OCI-LY7 (cell line): ENCODE measurements around the gene FRMD7. TPM values are rescaled to one million over a fixed set of nuclear protein-coding genes. Genes with fewer than 3 reads are reported as not detected.

Experiments
- BruUV-seq: library from RNA; stranded (reverse); fragments of 400-500 nt; replicated peaks from 2 replicates; lab custom pipeline; 2021; lab: Mats Ljungman, UMichigan
- CTCF ChIA-PET: fragments of 300-600 bp; sonication (Branson Sonifier 250); formaldehyde crosslinking; loops from one replicate; lab custom pipeline; 2022; ENCODE audit warnings: antibody characterized with exemption; ENCODE audit not compliant: unreplicated experiment; lab: Charles Lee
- POLR2A ChIA-PET: fragments of 300-600 bp; sonication (Branson Sonifier 250); formaldehyde crosslinking; loops from one replicate; lab custom pipeline; 2022; ENCODE audit warnings: antibody characterized with exemption; lab: Charles Lee
- DNase-seq: peaks from one replicate; pipeline ENCODE4 v3.0.0-alpha.2; 2015; ENCODE audit warnings: low spot score
- H2AFZ ChIP-seq: fragments of 200-600 bp; sonication (generic), shearing (Covaris generic); 2 replicates; pipeline ENCODE4 v1.6.1; 2014; ENCODE audit warnings: mild to moderate bottlenecking, antibody characterized with exemption, low read length, moderate library complexity
- H3K27ac ChIP-seq: fragments of 200-600 bp; sonication (generic); 2 replicates; pipeline ENCODE4 v1.5.1; 2014; ENCODE audit warnings: mixed run types, low read depth, mild to moderate bottlenecking, moderate library complexity, low read length, inconsistent platforms; ENCODE audit not compliant: poor library complexity, severe bottlenecking
- H3K36me3 ChIP-seq: fragments of 200-600 bp; sonication (generic); 2 replicates; pipeline ENCODE4 v1.6.1; 2014; ENCODE audit warnings: mild to moderate bottlenecking, antibody characterized with exemption, low read length, moderate library complexity, mixed read lengths; ENCODE audit not compliant: insufficient read depth
- H3K4me1 ChIP-seq: fragments of 200-600 bp; sonication (generic); 2 replicates; pipeline ENCODE4 v1.5.1; 2014; ENCODE audit warnings: mild to moderate bottlenecking, low read length; ENCODE audit not compliant: insufficient read depth, poor library complexity, severe bottlenecking
- H3K4me2 ChIP-seq: fragments of 200-600 bp; sonication (generic); 2 replicates; pipeline ENCODE4 v1.6.1; 2014; ENCODE audit warnings: mild to moderate bottlenecking, low read length
- H3K4me3 ChIP-seq: fragments of 200-600 bp; sonication (generic); 2 replicates; pipeline ENCODE4 v1.5.1; 2014; ENCODE audit warnings: mild to moderate bottlenecking, low read depth, low read length; ENCODE audit not compliant: poor library complexity, severe bottlenecking
- H3K79me2 ChIP-seq: fragments of 200-600 bp; sonication (generic); 2 replicates; pipeline ENCODE4 v1.6.1; 2016; ENCODE audit warnings: low read depth, mild to moderate bottlenecking, low read length, moderate library complexity, mixed read lengths; ENCODE audit not compliant: insufficient read depth
- H3K9me2 ChIP-seq: fragments of 200-600 bp; sonication (generic); 2 replicates; pipeline ENCODE4 v1.6.1; 2016; ENCODE audit warnings: mild to moderate bottlenecking, low read length, mixed read lengths; ENCODE audit not compliant: insufficient read depth
- H3K9me3 ChIP-seq: fragments of 200-600 bp; sonication (generic); 2 replicates; pipeline ENCODE4 v1.6.1; 2014; ENCODE audit warnings: mild to moderate bottlenecking, mixed run types, low read length, mixed read lengths
- H4K20me1 ChIP-seq: fragments of 200-600 bp; sonication (generic); 2 replicates; pipeline ENCODE4 v1.6.1; 2014; ENCODE audit warnings: mild to moderate bottlenecking, antibody characterized with exemption, low read length, moderate library complexity, mixed read lengths; ENCODE audit not compliant: insufficient read depth
- EZH2phosphoT487 ChIP-seq: fragments of 200-600 bp; sonication (generic); IDR thresholded peaks from 2 replicates; pipeline ENCODE4 v1.6.1; 2018; ENCODE audit warnings: low read depth, borderline replicate concordance, mild to moderate bottlenecking, mixed run types, antibody characterized with exemption, low read length, moderate library complexity, mixed read lengths
- intact Hi-C: fragments of 100-400 bp; cut with micrococcal nuclease; formaldehyde crosslinking; loops from one replicate; pipeline ENCODE4 v1.10.0; 2022; ENCODE audit not compliant: unreplicated experiment
- total RNA-seq, 2 experiments: library from RNA; depleted of rRNA in 1 of 2; stranded (reverse); fragments of >200 nt in 1 of 2; shearing (Covaris generic) in 1 of 2; gene quantifications; 2 replicates each; pipeline ENCODE4 v1.2.3, GENCODE V29; 2014 to 2022
- TF ChIP-seq, protein P1 (sequence below): fragments of 200-600 bp; sonication (generic); conservative IDR thresholded peaks from 2 replicates; pipeline ENCODE4 v1.5.1; 2014; ENCODE audit warnings: mild to moderate bottlenecking, antibody characterized with exemption, low read length, moderate library complexity, mixed read lengths

FRMD7 gene
- total RNA-seq, 2 experiments from 2014 or later = not detected

DNA sequence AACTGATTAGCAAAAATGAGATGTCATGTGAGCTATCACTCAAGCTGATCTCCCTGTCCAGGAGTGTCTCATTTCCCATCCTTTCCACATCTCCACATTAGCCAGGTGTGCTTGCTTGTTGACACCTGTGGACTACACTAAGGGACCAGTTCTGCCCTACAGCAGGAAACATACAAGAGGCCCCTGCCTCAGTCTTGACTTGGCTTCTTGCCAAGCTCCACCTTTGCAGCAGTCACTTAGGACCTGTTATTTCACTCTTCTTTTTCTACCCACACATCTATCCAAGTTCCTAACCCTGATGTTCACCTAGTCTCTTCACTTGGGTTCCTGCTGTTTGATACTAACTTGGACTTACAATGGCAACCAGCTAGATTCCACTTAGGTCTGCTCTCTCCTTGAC, 13.2 kb downstream of the FRMD7 start:
- CTCF ChIA-PET = no interaction called here
- intact Hi-C loops = no loop called here
- no peak for DNase-seq
- no peaks in the 10 kb centered on the region for H3K36me3 ChIP-seq
- TF ChIP-seq EZH2phosphoT487 = no peak
- TF ChIP-seq, protein P1, sequence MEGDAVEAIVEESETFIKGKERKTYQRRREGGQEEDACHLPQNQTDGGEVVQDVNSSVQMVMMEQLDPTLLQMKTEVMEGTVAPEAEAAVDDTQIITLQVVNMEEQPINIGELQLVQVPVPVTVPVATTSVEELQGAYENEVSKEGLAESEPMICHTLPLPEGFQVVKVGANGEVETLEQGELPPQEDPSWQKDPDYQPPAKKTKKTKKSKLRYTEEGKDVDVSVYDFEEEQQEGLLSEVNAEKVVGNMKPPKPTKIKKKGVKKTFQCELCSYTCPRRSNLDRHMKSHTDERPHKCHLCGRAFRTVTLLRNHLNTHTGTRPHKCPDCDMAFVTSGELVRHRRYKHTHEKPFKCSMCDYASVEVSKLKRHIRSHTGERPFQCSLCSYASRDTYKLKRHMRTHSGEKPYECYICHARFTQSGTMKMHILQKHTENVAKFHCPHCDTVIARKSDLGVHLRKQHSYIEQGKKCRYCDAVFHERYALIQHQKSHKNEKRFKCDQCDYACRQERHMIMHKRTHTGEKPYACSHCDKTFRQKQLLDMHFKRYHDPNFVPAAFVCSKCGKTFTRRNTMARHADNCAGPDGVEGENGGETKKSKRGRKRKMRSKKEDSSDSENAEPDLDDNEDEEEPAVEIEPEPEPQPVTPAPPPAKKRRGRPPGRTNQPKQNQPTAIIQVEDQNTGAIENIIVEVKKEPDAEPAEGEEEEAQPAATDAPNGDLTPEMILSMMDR = no peak
- no peaks in the 10 kb centered on the region for H3K79me2 ChIP-seq
- H3K27ac ChIP-seq = no peak overlapping the region
- H3K4me3 ChIP-seq = no peak overlapping the region
- H2AFZ ChIP-seq = no peak overlapping the region
- H3K9me2 ChIP-seq = no peaks in the 10 kb centered on the region
- no peaks in the 10 kb centered on the region for H4K20me1 ChIP-seq
- no peak overlapping the region for H3K4me2 ChIP-seq
- no peaks in the 10 kb centered on the region for H3K4me1 ChIP-seq
- no peaks in the 10 kb centered on the region for H3K9me3 ChIP-seq
- POLR2A ChIA-PET = interaction anchor here (0.7 kb wide), 1 partner anchor 473 kb away, joined by 3 read pairs; no protein-coding TSS in a partner anchor
- no TSS peak for BruUV-seq

DNA sequence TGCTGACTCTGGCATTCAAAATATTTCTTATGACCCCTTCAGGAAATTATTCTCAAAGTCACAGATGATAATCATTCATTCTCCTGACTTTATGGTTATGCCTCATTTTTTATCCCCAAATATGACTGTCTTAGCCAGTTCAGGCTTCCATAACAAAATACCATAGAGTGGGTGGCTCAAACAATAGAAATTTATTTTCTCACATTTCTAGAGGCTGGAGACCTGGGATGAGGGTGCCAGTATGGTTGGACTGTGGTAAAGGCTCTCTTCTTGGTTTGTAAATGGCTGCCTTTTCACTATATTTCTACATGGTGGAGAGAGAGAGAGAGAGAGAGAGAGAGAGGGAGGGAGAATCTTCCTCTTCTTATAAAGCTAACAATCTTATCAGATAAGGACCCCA, 20.5 kb downstream of the FRMD7 start:
- no peaks in the 10 kb centered on the region for H3K36me3 ChIP-seq
- H2AFZ ChIP-seq = no peak overlapping the region
- H4K20me1 ChIP-seq = no peaks in the 10 kb centered on the region
- ChIA-PET POLR2A (no interaction called here), CTCF (no interaction called here)
- TF ChIP-seq, protein P1 = no peak
- no peak for TF ChIP-seq EZH2phosphoT487
- H3K9me2 ChIP-seq = no peaks in the 10 kb centered on the region
- intact Hi-C loops = no loop called here
- no peaks in the 10 kb centered on the region for H3K79me2 ChIP-seq
- no peak overlapping the region for H3K4me2 ChIP-seq
- H3K4me1 ChIP-seq = no peaks in the 10 kb centered on the region
- no peak for DNase-seq
- no TSS peak for BruUV-seq
- no peak overlapping the region for H3K4me3 ChIP-seq
- H3K9me3 ChIP-seq = no peaks in the 10 kb centered on the region
- no peak overlapping the region for H3K27ac ChIP-seq

- DNase-seq = no peak
- H3K4me3 ChIP-seq = no peak overlapping the region
- H4K20me1 ChIP-seq = no peaks in the 10 kb centered on the region
- BruUV-seq = no TSS peak
- POLR2A ChIA-PET = no interaction called here
- H3K9me3 ChIP-seq = no peaks in the 10 kb centered on the region
- H3K4me2 ChIP-seq = no peak overlapping the region
- H3K9me2 ChIP-seq = no peaks in the 10 kb centered on the region
- no peaks in the 10 kb centered on the region for H3K79me2 ChIP-seq
- no peak overlapping the region for H3K27ac ChIP-seq
- H3K36me3 ChIP-seq = no peaks in the 10 kb centered on the region
- TF ChIP-seq, protein P1 = no peak
- TF ChIP-seq EZH2phosphoT487 = no peak
- no peak overlapping the region for H2AFZ ChIP-seq
- intact Hi-C loops = no loop called here
- CTCF ChIA-PET = no interaction called here
- H3K4me1 ChIP-seq = no peaks in the 10 kb centered on the region
Observed at GRCh38 chrX:132101799-132102198, 26.0 kb downstream of the FRMD7 start.
